Smooth muscle cell (in vitro differentiated cells): ENCODE results near the gene UMAD1. TPM values are rescaled to one million over a fixed set of nuclear protein-coding genes. Genes with fewer than 3 reads are reported as not detected.

ENCODE experiments used
- DNase-seq: peaks from one replicate; lab custom pipeline; 2025; ENCODE audit not compliant: unreplicated experiment; lab: John Stamatoyannopoulos, UW
- H2AFZ ChIP-seq: fragments of 200-600 bp; sonication (generic); 2 replicates; pipeline ENCODE4 v1.6.0; 2016; ENCODE audit warnings: antibody characterized with exemption, low read depth, mild to moderate bottlenecking
- H3F3A ChIP-seq: fragments of 200-600 bp; sonication (generic); 2 replicates; pipeline ENCODE4 v1.6.0; 2017; ENCODE audit warnings: antibody characterized with exemption, low read depth
- H3K27ac ChIP-seq: fragments of 200-600 bp; sonication (generic); 2 replicates; pipeline ENCODE4 v1.5.1; 2016; ENCODE audit warnings: low read depth, mild to moderate bottlenecking
- H3K27me3 ChIP-seq: fragments of 200-600 bp; sonication (generic); 2 replicates; pipeline ENCODE4 v1.6.1; 2016; ENCODE audit warnings: low read depth, mild to moderate bottlenecking
- H3K36me3 ChIP-seq: fragments of 200-600 bp; sonication (generic); 2 replicates; pipeline ENCODE4 v1.5.1; 2016; ENCODE audit warnings: low read depth
- H3K4me1 ChIP-seq: fragments of 200-600 bp; sonication (generic); 2 replicates; pipeline ENCODE4 v1.5.1; 2016; ENCODE audit warnings: low read depth
- H3K4me2 ChIP-seq: fragments of 200-600 bp; sonication (generic); 2 replicates; pipeline ENCODE4 v1.6.0; 2016; ENCODE audit warnings: mild to moderate bottlenecking
- H3K4me3 ChIP-seq: fragments of 200-600 bp; sonication (generic); 2 replicates; pipeline ENCODE4 v1.5.1; 2016; ENCODE audit warnings: mild to moderate bottlenecking
- H3K79me2 ChIP-seq: fragments of 200-600 bp; sonication (generic); 2 replicates; pipeline ENCODE4 v1.6.0; 2016; ENCODE audit warnings: low read depth, mild to moderate bottlenecking
- H3K9ac ChIP-seq: fragments of 200-600 bp; sonication (generic); 2 replicates; pipeline ENCODE4 v1.6.0; 2016; ENCODE audit warnings: low read depth
- H3K9me3 ChIP-seq: fragments of 200-600 bp; sonication (generic); replicated peaks from 2 replicates; pipeline ENCODE4 v1.5.1; 2016; ENCODE audit warnings: low read depth
- H4K20me1 ChIP-seq: fragments of 200-600 bp; sonication (generic); 2 replicates; pipeline ENCODE4 v1.6.0; 2016; ENCODE audit warnings: low read depth
- WGBS: methylation state at CpG from one replicate; pipeline ENCODE4 v1.1.7; 2016; ENCODE audit warnings: low lambda C conversion rate; 5-methylcytosine and 5-hydroxymethylcytosine counted together
- polyA plus RNA-seq: library from polyadenylated mRNA; unstranded; fragments of >200 nt; fragmentation: Nextera tagmentation; extraction: Ambion mirVana; gene quantifications from 2 replicates; pipeline ENCODE4 v1.2.1, GENCODE V29; 2016
- total RNA-seq: library from RNA; depleted of rRNA; stranded (reverse); fragments of >200 nt; gene quantifications from 2 replicates; pipeline ENCODE4 v1.2.3, GENCODE V29; 2014
- TF ChIP-seq, protein P1 (sequence below): fragments of 200-600 bp; sonication (generic); IDR thresholded peaks from 2 replicates; pipeline ENCODE4 v1.5.1; 2017; ENCODE audit warnings: borderline replicate concordance, mild to moderate bottlenecking, antibody characterized with exemption; ENCODE audit not compliant: insufficient read depth, poor library complexity, severe bottlenecking

Gene UMAD1
- total and polyA plus RNA-seq, 2 experiments from 2014 or later = 13.7 to 24.3 TPM

GRCh38 chr7:7867846-7868571 is 227.5 kb downstream of the UMAD1 start:
- H2AFZ ChIP-seq = no peak overlapping the region
- TF ChIP-seq, protein P1, sequence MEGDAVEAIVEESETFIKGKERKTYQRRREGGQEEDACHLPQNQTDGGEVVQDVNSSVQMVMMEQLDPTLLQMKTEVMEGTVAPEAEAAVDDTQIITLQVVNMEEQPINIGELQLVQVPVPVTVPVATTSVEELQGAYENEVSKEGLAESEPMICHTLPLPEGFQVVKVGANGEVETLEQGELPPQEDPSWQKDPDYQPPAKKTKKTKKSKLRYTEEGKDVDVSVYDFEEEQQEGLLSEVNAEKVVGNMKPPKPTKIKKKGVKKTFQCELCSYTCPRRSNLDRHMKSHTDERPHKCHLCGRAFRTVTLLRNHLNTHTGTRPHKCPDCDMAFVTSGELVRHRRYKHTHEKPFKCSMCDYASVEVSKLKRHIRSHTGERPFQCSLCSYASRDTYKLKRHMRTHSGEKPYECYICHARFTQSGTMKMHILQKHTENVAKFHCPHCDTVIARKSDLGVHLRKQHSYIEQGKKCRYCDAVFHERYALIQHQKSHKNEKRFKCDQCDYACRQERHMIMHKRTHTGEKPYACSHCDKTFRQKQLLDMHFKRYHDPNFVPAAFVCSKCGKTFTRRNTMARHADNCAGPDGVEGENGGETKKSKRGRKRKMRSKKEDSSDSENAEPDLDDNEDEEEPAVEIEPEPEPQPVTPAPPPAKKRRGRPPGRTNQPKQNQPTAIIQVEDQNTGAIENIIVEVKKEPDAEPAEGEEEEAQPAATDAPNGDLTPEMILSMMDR = no peak
- no peaks in the 10 kb centered on the region for H3K4me1 ChIP-seq
- H3K27me3 ChIP-seq = no peaks in the 10 kb centered on the region
- H3K9me3 ChIP-seq = no peaks in the 10 kb centered on the region
- no peak overlapping the region for H3K4me3 ChIP-seq
- DNase-seq = no peak
- no peak overlapping the region for H3K4me2 ChIP-seq
- no peaks in the 10 kb centered on the region for H3K36me3 ChIP-seq
- 86% methylated on average over 10 of the region's 10 CpGs for WGBS
- H4K20me1 ChIP-seq = no peaks in the 10 kb centered on the region
- no peak overlapping the region for H3K9ac ChIP-seq
- H3K27ac ChIP-seq = no peak overlapping the region
- H3F3A ChIP-seq = no peaks in the 10 kb centered on the region
- no peaks in the 10 kb centered on the region for H3K79me2 ChIP-seq

DNA sequence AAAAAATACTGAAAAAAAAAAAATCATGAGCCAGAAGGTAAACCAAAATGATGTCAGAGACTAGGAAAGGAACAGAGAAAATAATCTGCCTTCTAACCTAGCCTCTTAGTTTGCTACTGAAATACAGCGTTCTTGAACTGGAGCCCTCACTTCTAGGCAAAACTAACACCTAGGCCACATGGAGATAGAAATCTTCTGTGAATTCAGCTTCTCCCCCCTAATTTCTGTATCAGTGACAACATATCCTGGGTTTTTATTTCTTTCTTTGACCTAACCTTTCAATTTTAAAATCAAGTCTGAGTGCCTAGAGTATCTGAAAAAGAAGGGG is 228.0 kb downstream of the UMAD1 start:
- Histone ChIP-seq H3K4me2 (no peak overlapping the region), H2AFZ (no peak overlapping the region), H3F3A (no peaks in the 10 kb centered on the region), H3K9me3 (no peaks in the 10 kb centered on the region), H3K9ac (no peak overlapping the region), H3K79me2 (no peaks in the 10 kb centered on the region), H3K4me1 (no peaks in the 10 kb centered on the region), H3K36me3 (no peaks in the 10 kb centered on the region), H3K27me3 (no peaks in the 10 kb centered on the region), H4K20me1 (no peaks in the 10 kb centered on the region), H3K27ac (no peak overlapping the region), H3K4me3 (no peak overlapping the region)
- 89% methylated on average over 1 of the region's 1 CpG for WGBS
- DNase-seq = no peak
- TF ChIP-seq, protein P1 = no peak

- Histone ChIP-seq H3F3A (no peaks in the 10 kb centered on the region), H3K27me3 (no peaks in the 10 kb centered on the region), H3K4me3 (no peak overlapping the region), H3K4me1 (no peaks in the 10 kb centered on the region), H3K27ac (no peak overlapping the region), H3K9me3 (no peaks in the 10 kb centered on the region), H3K79me2 (no peaks in the 10 kb centered on the region), H3K4me2 (no peak overlapping the region), H4K20me1 (no peaks in the 10 kb centered on the region), H2AFZ (no peak overlapping the region), H3K9ac (no peak overlapping the region), H3K36me3 (no peaks in the 10 kb centered on the region)
- TF ChIP-seq, protein P1 = no peak
- no peak for DNase-seq
- 0% methylated on average over 1 of the region's 1 CpG for WGBS
Observed at GRCh38 chr7:7869036-7869435, 228.5 kb downstream of the UMAD1 start.

DNA sequence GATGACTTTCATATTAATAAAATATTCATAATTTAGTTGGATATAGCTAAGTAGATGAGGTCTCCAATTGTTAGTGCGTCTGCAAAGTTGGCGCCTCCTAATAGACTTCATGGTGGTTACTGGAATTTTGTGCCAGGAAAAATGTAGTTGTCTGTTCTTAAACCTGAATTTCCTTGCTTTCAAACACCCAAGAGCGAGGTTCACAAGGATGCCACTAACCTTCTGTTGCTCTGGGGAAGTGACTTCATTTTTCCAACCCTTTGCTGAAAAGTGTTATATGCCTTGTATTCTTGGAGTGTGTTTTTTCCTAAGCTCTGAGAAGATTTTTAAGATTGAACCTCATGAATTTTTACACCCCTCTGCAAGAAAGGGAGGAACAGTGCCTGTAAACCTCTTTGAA is 229.1 kb downstream of the UMAD1 start:
- Histone ChIP-seq H4K20me1 (no peaks in the 10 kb centered on the region), H3K79me2 (no peaks in the 10 kb centered on the region), H3K36me3 (no peaks in the 10 kb centered on the region), H2AFZ (no peak overlapping the region), H3F3A (no peaks in the 10 kb centered on the region), H3K4me2 (no peak overlapping the region), H3K9ac (no peak overlapping the region), H3K4me1 (no peaks in the 10 kb centered on the region), H3K27me3 (no peaks in the 10 kb centered on the region), H3K27ac (no peak overlapping the region), H3K9me3 (no peaks in the 10 kb centered on the region), H3K4me3 (no peak overlapping the region)
- 95% methylated on average over 3 of the region's 3 CpGs for WGBS
- TF ChIP-seq, protein P1 = no peak
- no peak for DNase-seq
